Measurements from ENCODE around the gene SMTN. TPM values are rescaled to one million over a fixed set of nuclear protein-coding genes. Genes with fewer than 3 reads are reported as not detected.
A peak's percentile ranks its signal among the peaks of the same experiment; 100 is the strongest.
"Not testable (repeated sequence)": the region's sequence is repeated elsewhere in the genome, so short reads cannot be mapped to it uniquely, and the experiment has no call there.

The SMTN gene
- 36.0 TPM for polyA plus RNA-seq (2012; ENCODE audit: insufficient read depth, insufficient read length)

DNA sequence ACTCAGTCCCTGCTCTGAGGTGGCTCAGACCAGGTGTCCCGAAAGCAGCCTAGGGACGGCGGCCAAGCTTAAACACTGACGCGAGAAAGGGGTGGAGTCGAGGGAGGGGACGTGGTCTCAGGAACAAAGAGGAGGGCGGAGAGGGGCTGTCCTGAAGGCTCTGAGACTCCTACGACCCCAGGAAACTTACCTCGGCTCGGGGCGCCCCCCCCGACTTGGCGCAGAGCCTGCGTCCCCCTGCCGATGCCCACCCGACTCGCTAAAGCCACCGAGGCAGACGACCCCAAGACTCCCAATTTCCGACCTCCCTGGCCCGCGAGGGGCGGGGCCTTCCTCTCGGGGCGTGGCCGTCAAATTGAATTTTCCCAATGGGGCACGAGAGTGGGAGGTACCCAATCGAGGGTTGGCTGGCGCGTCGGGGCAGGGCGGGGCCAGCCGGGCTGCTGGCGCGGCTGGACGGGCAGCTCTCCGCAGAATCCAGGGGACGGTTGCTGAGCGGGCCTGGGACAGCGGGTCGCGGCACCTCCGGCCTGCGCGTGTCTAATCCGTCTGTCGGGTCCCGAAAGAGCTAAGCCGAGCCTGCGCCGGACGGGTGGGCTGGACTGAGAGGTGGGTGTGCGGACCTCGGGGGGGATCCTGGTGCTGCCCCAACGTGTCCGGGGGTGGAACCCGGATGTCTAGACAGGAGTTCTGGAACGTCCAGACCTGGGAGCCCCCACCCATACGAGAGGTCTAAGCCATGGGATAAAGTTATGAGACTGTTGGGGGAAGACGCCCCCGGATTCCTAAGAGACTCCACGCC is at the start of gene SMTN:
TSS of gene SMTN (plus strand) at position 471 of the 802 bp plus-strand sequence. CDS start 1,941 bp downstream, outside the sequence.
- peak; percentile 77 for DNase-seq (ENCODE audit: low read depth, low spot score)
- peak within 1 kb of the TSS; percentile 70 for H3K4me3 ChIP-seq (ENCODE audit: low read length)

DNA sequence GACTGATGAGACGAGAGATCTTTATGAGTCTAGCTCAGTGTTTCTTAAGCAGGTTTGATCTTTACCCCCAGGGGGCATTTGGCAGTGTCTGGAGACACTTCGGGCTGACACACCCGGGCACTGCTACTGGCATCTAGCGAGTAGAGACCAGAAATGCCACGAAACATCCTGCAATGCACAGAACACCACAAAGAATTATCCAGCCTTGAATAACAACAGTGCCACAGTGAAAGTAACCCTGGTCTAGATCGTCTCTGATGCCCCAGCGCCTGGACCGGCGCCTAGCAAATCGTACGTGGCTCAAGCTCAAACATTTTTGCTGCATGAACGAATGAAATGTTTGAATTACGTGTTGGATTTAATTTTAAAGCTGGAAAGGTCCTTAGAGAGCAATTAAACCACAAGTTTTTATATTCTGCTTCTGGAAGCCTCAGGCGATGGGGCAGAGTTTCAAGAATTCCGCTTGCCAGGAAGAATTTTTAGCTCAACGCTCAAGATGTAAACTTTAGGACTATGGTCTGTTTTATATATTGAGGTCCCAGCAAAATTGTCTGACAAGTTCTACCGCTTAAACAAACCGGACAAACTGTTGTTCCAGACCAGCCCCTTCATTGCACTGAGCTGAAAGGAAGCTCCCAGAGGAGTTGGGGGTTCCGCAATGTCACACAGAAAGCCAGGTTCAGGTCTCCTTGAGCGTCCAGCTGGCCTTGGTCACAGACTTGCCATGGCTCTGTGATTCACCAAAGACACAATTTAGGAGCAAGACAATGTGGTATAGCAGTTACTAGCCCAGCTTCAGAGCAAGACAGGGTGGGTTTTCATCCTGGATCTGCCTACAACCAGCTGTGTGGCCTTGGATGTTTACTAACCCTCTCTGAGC is 44.2 kb upstream of the SMTN start:
- H3K4me3 ChIP-seq (ENCODE audit: low read length): no peak overlapping the region
- DNase-seq (ENCODE audit: low read depth, low spot score): peak; percentile 37

DNA sequence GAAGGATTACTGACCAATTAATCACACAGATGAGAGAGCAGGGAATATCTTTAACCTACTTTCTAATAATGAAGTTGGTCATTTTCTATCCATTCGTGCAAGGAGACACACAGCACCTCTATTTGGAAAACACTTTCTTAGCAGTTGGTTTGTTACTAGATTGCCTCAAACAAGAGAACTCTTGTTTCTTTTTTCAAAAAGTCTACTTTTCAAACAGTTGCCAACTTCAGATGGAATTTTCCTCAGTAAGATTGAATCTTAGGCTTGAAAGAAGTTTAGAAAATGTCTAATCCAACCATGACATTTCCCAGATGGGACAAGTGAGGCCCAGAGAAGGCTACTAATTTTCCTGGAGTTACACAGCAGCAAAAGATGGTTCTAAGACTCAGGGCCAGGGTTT is 42.4 kb upstream of the SMTN start:
- H3K4me3 ChIP-seq (ENCODE audit: low read length): no peak overlapping the region
- no peak for DNase-seq (ENCODE audit: low read depth, low spot score)

DNA sequence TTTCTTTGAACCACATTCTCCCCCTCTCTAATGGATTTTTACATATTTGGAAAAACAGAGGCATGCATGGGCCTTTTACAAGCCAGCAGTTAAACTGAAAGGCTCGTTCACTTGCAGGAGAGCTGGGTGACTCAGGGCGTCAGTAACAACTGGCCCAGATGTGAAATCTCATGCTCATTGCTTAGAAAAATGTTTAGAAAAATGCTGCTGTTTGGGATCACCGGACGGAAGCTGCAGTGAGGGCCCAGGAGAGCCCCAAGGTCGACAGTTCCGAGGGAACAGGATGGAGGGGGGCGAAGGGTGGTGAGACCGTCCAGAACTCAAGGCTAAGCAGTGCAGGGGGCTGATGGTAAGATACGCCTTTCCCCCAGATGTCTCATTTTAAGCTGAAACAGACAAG is 41.7 kb upstream of the SMTN start:
- H3K4me3 ChIP-seq (ENCODE audit: low read length): no peak overlapping the region
- no peak for DNase-seq (ENCODE audit: low read depth, low spot score)

DNA sequence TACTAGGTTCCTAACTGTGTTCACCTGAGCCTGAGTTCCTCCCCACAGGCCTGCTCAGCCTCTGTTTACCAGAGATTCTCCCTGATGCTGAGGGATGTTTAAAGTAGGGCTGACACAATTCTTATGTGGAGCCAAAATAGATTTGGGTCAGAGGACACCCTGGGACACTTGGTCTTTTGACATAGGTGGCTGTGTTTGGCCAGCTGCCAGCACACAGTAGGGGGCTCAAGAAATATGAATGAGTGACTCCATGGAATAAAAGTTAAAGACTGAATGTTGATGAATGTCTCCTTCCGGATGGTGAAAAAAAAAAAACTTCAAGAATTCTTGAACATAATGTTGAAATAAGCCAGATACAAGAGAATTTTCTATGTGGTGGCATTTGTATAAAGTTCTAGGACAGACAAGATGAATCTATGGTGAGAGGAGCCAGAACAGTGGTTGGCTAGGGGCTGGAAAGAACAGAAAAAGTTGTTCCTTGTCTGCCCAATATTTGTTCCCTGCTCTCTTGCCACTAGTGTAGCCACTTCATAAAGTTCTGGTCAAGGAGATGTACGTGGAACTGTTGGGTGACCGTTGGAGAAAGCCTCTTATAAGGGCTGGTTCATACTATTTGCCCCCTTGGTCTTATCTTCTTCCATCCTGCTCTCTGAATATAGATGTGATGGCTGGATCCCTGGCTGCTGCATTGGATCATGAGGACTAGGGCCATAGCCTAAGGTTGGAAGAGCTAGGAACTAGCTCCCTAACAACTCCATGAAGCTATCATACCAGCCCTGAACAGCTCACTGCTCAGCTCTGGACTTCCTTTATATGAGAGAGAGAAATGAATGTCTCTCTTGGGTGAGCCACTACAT is 40.3 kb upstream of the SMTN start:
- H3K4me3 ChIP-seq (ENCODE audit: low read length): no peak overlapping the region
- no peak for DNase-seq (ENCODE audit: low read depth, low spot score)

DNA sequence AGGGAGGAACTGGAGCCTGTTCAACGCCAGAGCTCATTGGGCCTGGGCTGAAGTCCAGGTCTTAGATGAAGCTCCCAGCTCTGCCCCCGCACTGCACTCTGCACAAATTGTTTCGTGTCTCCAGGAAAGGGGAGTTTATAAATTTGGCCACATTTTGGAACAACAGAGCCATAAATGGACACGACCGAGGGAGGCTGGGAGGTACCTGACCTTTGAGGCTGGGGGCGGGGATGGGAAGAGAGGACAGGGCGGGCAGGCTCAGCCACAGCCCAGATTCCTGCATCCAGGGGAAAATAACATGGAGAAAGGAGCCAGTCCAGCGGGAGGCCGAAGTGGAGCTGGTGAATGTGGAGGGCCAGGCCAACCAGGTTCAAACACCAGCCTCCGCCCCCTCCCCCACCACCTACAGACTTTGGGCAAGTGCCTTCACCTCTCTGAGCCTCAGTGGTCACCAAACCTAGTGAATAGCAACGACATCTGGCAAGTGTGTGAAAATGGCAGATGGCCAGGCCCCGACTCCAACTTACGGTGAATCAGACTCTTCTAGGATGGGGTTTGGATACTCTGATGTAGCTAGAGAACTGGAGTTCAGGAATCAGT is 36.8 kb upstream of the SMTN start:
- DNase-seq (ENCODE audit: low read depth, low spot score): no peak
- H3K4me3 ChIP-seq (ENCODE audit: low read length): no peak overlapping the region

DNA sequence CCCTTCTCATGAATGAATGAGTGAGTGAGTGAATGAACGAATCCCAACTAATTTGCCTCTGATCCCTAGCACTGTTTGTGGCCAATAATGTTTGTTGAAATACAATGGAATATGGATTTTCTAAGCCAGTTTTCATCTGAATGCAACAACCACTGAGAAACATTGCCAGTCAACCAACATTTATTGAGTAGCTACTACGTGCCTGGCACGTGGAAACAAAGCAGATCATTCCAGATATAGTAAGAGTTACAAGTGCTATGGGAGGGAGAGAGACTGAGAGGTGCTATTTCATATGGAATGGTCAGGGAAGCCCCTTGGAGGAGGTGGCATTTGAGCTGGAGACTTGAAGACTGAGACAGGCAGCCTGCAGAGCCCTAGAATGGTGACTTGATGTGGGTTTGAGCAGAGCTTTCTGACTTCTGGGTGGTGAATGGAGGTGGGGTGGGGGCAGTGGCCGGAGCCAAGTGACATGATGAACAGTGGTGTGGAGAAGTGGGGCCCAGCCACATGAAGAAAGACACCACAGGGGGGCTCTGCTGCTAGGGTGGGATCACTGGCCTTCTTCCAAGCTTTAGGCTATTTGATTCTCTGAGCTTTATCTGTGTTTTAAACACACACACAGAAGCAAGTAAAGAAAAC is 35.1 kb upstream of the SMTN start:
- no peak overlapping the region for H3K4me3 ChIP-seq (ENCODE audit: low read length)
- DNase-seq (ENCODE audit: low read depth, low spot score): no peak

DNA sequence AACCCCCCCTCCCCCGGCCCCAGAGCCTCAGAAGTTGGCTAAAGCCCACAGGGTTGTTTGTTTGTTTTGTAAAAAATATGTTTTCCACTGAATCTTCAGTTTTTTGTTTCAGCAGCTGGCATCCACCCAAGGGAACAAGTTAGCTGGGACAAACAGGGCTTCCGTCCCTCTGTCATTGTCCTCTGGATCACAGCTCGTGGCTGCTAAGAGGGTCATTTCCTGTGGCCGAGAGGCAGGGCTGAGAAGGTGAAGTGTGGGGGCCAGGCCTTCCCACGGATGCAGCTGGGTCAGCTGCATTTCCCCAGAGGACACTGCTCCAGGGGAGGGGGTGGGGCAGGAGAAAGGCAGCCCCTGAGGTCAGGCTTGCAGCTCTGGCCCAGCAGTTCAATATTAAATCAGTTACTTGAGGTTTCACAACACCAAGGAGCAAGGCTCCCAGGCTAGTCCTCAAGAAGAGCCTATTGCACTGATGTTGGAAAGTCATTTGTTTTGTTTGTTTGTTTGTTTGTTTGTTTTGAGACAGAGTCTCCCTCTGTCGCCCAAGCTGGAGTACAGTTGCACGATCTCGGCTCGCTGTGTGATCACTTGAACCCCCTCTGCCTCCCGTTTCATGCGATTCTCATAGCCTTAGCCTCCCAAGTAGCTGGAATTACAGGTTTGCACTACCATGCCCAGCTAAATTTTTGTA is 34.4 kb upstream of the SMTN start:
- no peak for DNase-seq (ENCODE audit: low read depth, low spot score)
- H3K4me3 ChIP-seq (ENCODE audit: low read length): no peak overlapping the region

DNA sequence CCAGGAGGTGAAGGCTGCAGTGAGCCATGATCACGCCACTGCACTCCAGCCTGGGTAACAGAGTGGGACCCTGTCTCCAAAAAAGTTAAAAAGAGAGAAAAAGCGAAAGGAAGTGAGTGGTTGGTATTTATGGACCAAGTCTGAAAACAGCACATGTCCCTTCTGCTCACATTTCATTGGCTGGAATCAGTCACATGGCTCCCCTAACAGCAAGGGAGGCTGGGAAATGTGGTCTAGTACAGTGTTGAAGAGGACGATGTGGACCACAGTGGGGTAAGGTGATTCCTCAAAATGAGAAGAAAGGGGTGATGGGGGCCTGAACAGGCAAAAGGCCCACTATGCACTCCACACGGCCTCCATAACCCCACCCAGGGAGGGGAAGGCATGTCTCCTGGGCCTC is 32.5 kb upstream of the SMTN start:
- DNase-seq (ENCODE audit: low read depth, low spot score): no peak
- H3K4me3 ChIP-seq (ENCODE audit: low read length): no peak overlapping the region

DNA sequence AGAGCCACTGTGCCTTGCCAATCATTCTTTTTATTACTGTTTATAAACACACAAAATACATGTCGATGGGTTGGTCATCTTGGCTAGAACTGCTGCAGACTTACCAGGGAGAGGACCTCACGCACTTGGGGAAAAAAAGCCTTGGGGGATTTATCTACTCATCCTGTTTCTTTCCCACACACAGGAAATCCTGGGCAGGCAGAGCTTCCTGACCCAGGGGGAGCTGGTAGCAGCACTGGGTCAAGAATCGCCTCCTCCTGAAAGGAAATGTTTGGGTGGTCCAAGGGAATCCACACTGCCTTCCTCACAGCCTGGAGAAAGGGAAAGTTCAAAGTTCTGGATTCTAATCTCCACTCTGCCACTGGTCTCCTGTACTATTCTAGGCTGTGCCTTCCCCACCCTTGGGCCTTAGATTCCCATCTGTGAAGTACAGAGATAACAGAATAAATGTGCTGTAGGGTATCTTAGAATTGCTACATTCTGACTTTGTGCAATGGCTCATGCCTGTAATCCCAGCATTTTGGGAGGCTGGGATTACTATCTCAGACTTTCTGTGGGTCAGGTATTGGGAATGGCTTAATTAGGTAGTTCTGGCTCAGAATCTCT is 31.2 kb upstream of the SMTN start:
- DNase-seq (ENCODE audit: low read depth, low spot score): no peak
- no peak overlapping the region for H3K4me3 ChIP-seq (ENCODE audit: low read length)

DNA sequence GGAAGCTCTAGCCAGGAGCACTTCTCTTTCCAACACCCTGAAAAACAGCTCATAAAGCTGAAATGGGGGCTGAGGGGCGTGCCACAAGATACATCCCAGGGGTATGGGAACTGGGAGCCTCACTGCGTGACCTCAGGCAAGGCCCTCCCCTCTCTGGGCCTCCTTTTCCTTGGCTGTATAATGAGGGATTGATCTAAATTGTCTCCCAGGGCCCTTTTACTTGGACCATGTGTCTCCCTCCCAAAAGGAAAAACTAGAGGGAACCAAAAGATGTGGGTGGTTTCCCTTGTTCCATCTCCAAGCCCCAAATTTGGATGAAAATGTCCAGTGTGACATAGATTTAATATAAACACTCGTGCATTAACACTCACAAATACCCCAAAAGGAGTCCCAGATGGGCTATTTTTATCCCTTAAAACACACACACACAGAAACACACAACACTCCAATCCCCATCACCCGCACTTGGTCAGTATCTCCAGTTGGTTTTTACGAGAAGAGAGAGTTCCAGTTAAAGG is 25.9 kb upstream of the SMTN start:
- H3K4me3 ChIP-seq (ENCODE audit: low read length): no peak overlapping the region
- DNase-seq (ENCODE audit: low read depth, low spot score): no peak

DNA sequence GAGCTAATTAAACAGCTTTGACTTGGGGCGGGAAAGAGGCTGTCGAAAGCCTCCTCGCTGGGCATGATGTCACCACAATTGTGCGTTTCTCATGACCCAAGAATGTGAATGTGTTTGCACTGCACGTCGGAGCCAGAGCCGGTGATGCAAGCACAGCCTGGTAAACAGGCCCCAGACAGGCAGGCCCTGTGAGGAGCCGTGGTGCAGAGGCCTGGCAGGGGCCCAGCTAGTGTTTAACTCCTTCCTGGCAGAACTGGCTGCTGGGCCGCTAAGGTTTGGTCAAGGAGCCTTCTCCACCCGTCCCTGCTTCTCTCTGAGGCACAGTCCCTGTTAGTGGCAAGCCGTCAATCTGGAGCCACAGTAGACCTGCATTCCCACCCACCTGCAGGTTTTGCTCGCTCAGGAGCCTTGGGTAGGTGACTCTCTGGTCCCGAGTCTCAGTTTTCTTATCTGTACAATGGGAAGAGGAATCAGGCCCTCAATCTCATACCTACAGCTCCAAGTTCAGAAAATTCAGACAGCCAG is 25.4 kb upstream of the SMTN start:
- no peak overlapping the region for H3K4me3 ChIP-seq (ENCODE audit: low read length)
- DNase-seq (ENCODE audit: low read depth, low spot score): no peak

DNA sequence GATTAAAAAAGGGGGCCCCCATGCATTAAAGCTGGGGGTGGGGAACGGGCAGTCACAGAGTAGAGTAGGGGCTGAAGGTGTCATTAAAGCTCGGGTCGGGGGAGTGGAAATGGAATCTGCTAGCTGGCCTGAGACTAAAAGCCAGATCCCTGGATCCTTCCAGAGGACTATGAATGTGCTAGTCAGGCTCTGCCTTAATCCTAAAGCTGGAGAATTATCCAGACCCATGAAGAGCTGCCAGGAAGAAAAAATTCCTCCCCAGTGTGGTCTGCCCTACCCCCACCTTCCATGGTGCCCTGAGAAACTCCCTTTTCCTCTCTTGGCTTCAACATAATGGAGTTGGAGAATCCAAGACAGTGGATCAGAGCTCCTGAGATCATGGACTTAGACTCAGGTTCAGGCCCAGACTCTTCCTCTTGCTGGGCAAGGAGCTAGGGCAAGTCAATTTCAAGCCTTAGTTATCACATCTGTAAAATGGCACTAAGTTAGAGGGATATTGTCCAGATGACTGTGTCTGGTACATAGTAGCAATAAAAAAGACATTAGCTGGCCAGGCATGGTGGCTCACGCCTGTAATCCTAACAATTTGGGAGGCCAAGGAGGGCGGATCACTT is 24.0 kb upstream of the SMTN start:
- no peak for DNase-seq (ENCODE audit: low read depth, low spot score)
- H3K4me3 ChIP-seq (ENCODE audit: low read length): no peak overlapping the region

DNA sequence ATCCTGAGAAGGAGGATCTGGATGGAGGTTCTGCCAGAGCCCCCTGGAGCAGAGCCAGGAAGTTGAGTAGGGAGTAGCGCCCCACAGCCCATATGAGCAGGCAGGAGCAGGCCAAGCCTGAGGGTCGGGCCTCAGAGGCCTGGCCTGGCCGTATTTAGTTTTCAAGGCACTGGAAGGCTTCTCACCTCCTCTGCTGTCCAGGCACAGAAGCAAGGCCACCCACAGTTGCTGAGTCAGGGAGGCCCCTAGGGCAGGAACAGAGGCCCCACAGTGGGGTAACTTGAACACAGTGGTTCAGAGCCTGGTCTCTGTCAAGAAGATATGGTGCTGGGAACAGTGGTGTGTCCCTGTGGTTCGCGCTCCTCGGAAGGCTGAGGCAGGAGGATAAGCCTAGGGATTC is 21.5 kb upstream of the SMTN start:
- not testable (repeated sequence) for DNase-seq (ENCODE audit: low read depth, low spot score); H3K4me3 ChIP-seq (ENCODE audit: low read length)

DNA sequence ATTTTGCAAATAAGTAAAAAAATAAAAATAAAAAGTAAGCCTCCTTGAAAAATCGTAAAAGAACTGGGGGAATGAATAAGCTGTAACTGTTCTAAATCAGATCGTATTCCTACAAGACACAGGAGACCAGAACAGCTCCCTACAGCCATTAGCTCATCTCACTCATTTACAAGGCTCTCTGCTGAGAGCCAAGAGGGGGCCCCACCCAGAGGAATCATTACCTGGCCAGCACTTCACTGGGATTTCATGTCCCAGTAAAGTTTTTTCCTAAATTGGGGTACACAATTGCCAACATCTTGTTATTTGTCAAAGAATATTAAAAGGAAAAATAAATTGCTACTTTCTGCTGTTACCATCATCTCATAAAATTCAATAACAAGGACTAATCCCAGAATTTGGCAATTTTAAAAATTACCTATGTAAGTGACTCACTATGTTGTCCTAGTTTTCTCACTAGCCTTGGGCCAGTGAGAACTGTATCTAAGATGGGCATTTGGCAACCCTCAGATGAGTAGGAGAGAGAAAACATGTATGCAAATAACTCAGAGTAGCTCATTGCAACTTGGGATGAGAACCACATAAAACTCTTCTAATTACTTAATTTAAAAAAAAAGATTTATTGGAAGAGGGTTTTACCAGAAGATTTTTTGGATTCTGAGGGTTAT is 18.4 kb upstream of the SMTN start:
- no peak for DNase-seq (ENCODE audit: low read depth, low spot score)

DNA sequence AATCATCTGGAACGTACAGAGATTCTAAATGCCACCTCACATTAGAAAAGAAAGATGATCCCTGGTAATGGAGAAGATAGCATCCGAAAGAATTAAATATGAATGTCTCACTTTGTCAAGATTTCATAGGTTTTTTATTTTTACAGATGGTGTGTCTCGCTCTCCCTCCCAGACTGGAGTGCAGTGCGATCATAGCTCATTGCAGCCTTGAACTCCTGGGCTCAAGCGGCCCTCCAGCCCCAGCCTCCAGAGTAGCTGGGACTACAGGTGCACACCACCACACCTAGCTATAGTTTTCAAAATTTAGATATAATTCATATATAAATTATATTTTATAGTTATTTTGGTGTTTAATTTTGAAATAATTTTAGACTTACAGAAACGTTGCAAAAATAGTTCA is 16.7 kb upstream of the SMTN start:
- H3K4me3 ChIP-seq (ENCODE audit: low read length): peak overlapping the region; percentile 16; the same call in 1 of the 2 replicates
- DNase-seq (ENCODE audit: low read depth, low spot score): no peak

More for the DNA sequence above, 18.4 kb upstream of the SMTN start:
- H3K4me3 ChIP-seq (ENCODE audit: low read length): no peak overlapping the region
